ENCODE measurements around the gene MYL5. TPM values are rescaled to one million over a fixed set of nuclear protein-coding genes. Genes with fewer than 3 reads are reported as not detected.

Gene MYL5
- total RNA-seq, 1 experiment from 2014 or later: 17.1 TPM

- Mint-ChIP-seq H3K27ac (ENCODE audit: unreplicated experiment) (no peak overlapping the region), H3K27me3 (ENCODE audit: insufficient read depth, unreplicated experiment) (no peaks in the 10 kb centered on the region), H3K36me3 (ENCODE audit: insufficient read depth, unreplicated experiment) (no peaks in the 10 kb centered on the region), H3K4me3 (ENCODE audit: unreplicated experiment) (no peak overlapping the region), H3K9me3 (ENCODE audit: unreplicated experiment) (peaks cover 12% of the 10 kb centered on the region), H3K4me1 (ENCODE audit: low read depth, unreplicated experiment) (no peaks in the 10 kb centered on the region)
- H3K4me3 ChIP-seq (ENCODE audit: low read depth, low read length): no peak overlapping the region
- no TSS peak for BruUV-seq (replicated peaks)
- intact Hi-C loops (cut with micrococcal nuclease; ENCODE audit: unreplicated experiment): no loop called here
- no peak for TF ChIP-seq CTCF (IDR thresholded peaks at IDR 0.05; ENCODE audit: insufficient read depth in 1 of 2, low read depth in 1 of 2, low read length in 1 of 2, severe bottlenecking in 1 of 2, unreplicated experiment in 1 of 2)
- DNase-seq: no peak
- H3K4me1 ChIP-seq: no peaks in the 10 kb centered on the region
- no peaks in the 10 kb centered on the region; the same call in 1 of the 2 replicates for H3K9me3 ChIP-seq
- H3K36me3 ChIP-seq (ENCODE audit: control insufficient read depth, insufficient read depth, low read length): no peaks in the 10 kb centered on the region
- CTCF ChIA-PET: no interaction called here
- H3K27me3 ChIP-seq (replicated peaks; ENCODE audit: control insufficient read depth, insufficient read depth, low read length): no peaks in the 10 kb centered on the region
- POLR2A ChIA-PET: no interaction called here
Observed at GRCh38 chr4:663438-664428, 10.6 kb upstream of the MYL5 start.

GRCh38 chr4:664713-665231 lies 9.6 kb upstream of the MYL5 start:
- no peaks in the 10 kb centered on the region for H3K27me3 Mint-ChIP-seq (ENCODE audit: insufficient read depth, unreplicated experiment)
- H3K4me3 Mint-ChIP-seq (ENCODE audit: unreplicated experiment): no peak overlapping the region
- POLR2A ChIA-PET: no interaction called here
- CTCF ChIA-PET: no interaction called here
- TF ChIP-seq CTCF (IDR thresholded peaks at IDR 0.05; ENCODE audit: insufficient read depth in 1 of 2, low read depth in 1 of 2, low read length in 1 of 2, severe bottlenecking in 1 of 2, unreplicated experiment in 1 of 2): no peak
- no peaks in the 10 kb centered on the region for H3K27me3 ChIP-seq (replicated peaks; ENCODE audit: control insufficient read depth, insufficient read depth, low read length)
- no peak for DNase-seq
- BruUV-seq (replicated peaks): no TSS peak
- H3K4me1 Mint-ChIP-seq (ENCODE audit: low read depth, unreplicated experiment): no peaks in the 10 kb centered on the region
- no peak overlapping the region for H3K27ac Mint-ChIP-seq (ENCODE audit: unreplicated experiment)
- peaks cover 12% of the 10 kb centered on the region for H3K9me3 Mint-ChIP-seq (ENCODE audit: unreplicated experiment)
- H3K4me3 ChIP-seq (ENCODE audit: low read depth, low read length): no peak overlapping the region
- no peaks in the 10 kb centered on the region for H3K36me3 Mint-ChIP-seq (ENCODE audit: insufficient read depth, unreplicated experiment)
- H3K36me3 ChIP-seq (ENCODE audit: control insufficient read depth, insufficient read depth, low read length): no peaks in the 10 kb centered on the region
- H3K4me1 ChIP-seq: no peaks in the 10 kb centered on the region
- no peaks in the 10 kb centered on the region for H3K9me3 ChIP-seq
- intact Hi-C loops (cut with micrococcal nuclease; ENCODE audit: unreplicated experiment): no loop called here

GRCh38 chr4:665381-665750 lies 9.0 kb upstream of the MYL5 start:
- H3K4me3 Mint-ChIP-seq (ENCODE audit: unreplicated experiment): no peak overlapping the region

More at GRCh38 chr4:665381-665750, 9.0 kb upstream of the MYL5 start:
- Histone ChIP-seq H3K9me3 (no peaks in the 10 kb centered on the region), H3K27me3 (replicated peaks; ENCODE audit: control insufficient read depth, insufficient read depth, low read length) (no peaks in the 10 kb centered on the region), H3K4me3 (ENCODE audit: low read depth, low read length) (no peak overlapping the region), H3K36me3 (ENCODE audit: control insufficient read depth, insufficient read depth, low read length) (no peaks in the 10 kb centered on the region), H3K4me1 (no peaks in the 10 kb centered on the region)
- no peak for DNase-seq
- no peak for TF ChIP-seq CTCF (IDR thresholded peaks at IDR 0.05; ENCODE audit: insufficient read depth in 1 of 2, low read depth in 1 of 2, low read length in 1 of 2, severe bottlenecking in 1 of 2, unreplicated experiment in 1 of 2)
- Mint-ChIP-seq H3K27ac (ENCODE audit: unreplicated experiment) (no peak overlapping the region), H3K36me3 (ENCODE audit: insufficient read depth, unreplicated experiment) (no peaks in the 10 kb centered on the region), H3K27me3 (ENCODE audit: insufficient read depth, unreplicated experiment) (no peaks in the 10 kb centered on the region), H3K9me3 (ENCODE audit: unreplicated experiment) (peaks cover 10% of the 10 kb centered on the region), H3K4me1 (ENCODE audit: low read depth, unreplicated experiment) (no peaks in the 10 kb centered on the region)
- intact Hi-C loops (cut with micrococcal nuclease; ENCODE audit: unreplicated experiment): no loop called here
- no TSS peak for BruUV-seq (replicated peaks)
- ChIA-PET POLR2A (no interaction called here), CTCF (no interaction called here)

Data from Caco-2 (cell line).